K562 (cell line): ENCODE data around the gene DPF1. TPM values are rescaled to one million over a fixed set of nuclear protein-coding genes. Genes with fewer than 3 reads are reported as not detected.

Source experiments
- ATAC-seq: fragments of 200-7000 bp; cut with Tn5 transposase; 3 replicates; pipeline ENCODE4 v1.9.1; 2020; ENCODE audit warnings: moderate library complexity
- BruUV-seq: library from RNA; stranded (reverse); fragments of 400-500 nt; replicated peaks from 2 replicates; lab custom pipeline; 2021; lab: Mats Ljungman, UMichigan
- CTCF ChIA-PET: fragments of 300-600 bp; formaldehyde crosslinking; extraction: SDS; loops from one replicate; lab custom pipeline; 2021; ENCODE audit warnings: low intra/inter-chr PET ratio; lab: Yijun Ruan, JAX
- POLR2A ChIA-PET: fragments of 300-600, 350-650 bp; sonication (Branson Sonifier 250); formaldehyde crosslinking; extraction: SDS; loops from one replicate; lab custom pipeline; 2021; ENCODE audit warnings: antibody characterized with exemption, inconsistent platforms; lab: Yijun Ruan, JAX
- DNase-seq, 4 experiments: peaks; one replicate each; pipeline versions ENCODE4 v3.0.0 to v3.0.0-alpha.2; 2011 to 2018; ENCODE audit warnings: low spot score in 3 of 4, mixed read lengths in 3 of 4; ENCODE audit errors: extremely low read depth in 1 of 4
- FAIRE-seq: peaks from 2 replicates; lab custom pipeline; 2011; peaks lifted over from hg19 to GRCh38; lab: Jason Lieb, UNC
- H2AFZ ChIP-seq: 2 replicates; pipeline ENCODE4 v1.6.0; 2011; ENCODE audit warnings: low read depth, low read length, control low read depth, inconsistent platforms
- H3K27ac ChIP-seq: fragments of 200-600 bp; 3 replicates; pipeline ENCODE4 v1.8.0; 2011; ENCODE audit warnings: low read depth, mild to moderate bottlenecking, control low read depth, inconsistent platforms, low read length, moderate library complexity, mixed read lengths; ENCODE audit errors: extremely low read depth
- H3K27me3 ChIP-seq, 2 experiments: fragments of 300-600 bp in 1 of 2; 2 replicates in 1 of 2; 3 replicates in 1 of 2; pipeline versions ENCODE4 v1.6.0 to v1.8.0; 2011; ENCODE audit warnings: inconsistent platforms in 2 of 2, low read length in 2 of 2, mild to moderate bottlenecking in 1 of 2, mixed read lengths in 1 of 2, moderate library complexity in 1 of 2; ENCODE audit not compliant: control insufficient read depth in 2 of 2, insufficient read depth in 2 of 2
- H3K36me3 ChIP-seq: fragments of 300-600 bp; 3 replicates; pipeline ENCODE4 v1.8.0; 2011; ENCODE audit warnings: mild to moderate bottlenecking, low read length, inconsistent platforms; ENCODE audit not compliant: control insufficient read depth, insufficient read depth
- H3K4me1 ChIP-seq, 2 experiments: fragments of 200-600 bp in 1 of 2; replicated peaks in 1 of 2; 2 replicates in 1 of 2; 3 replicates in 1 of 2; pipeline versions ENCODE4 v1.5.1 to v1.8.0; 2011; ENCODE audit warnings: inconsistent platforms in 2 of 2, low read length in 2 of 2, mild to moderate bottlenecking in 1 of 2, mixed read lengths in 1 of 2, moderate library complexity in 1 of 2; ENCODE audit not compliant: control insufficient read depth in 2 of 2, insufficient read depth in 2 of 2
- H3K4me2 ChIP-seq: 2 replicates; pipeline ENCODE4 v1.6.1; 2011; ENCODE audit warnings: low read length, control low read depth, inconsistent platforms, mixed read lengths; ENCODE audit not compliant: insufficient read depth
- H3K4me3 ChIP-seq: fragments of 200-600 bp; sonication (generic), shearing (Covaris generic); 2 replicates; pipeline ENCODE4 v1.5.1; 2016; ENCODE audit warnings: control low read depth, inconsistent platforms
- H3K79me2 ChIP-seq: fragments of 200-600 bp; 3 replicates; pipeline ENCODE4 v1.8.0; 2011; ENCODE audit warnings: low read length, inconsistent platforms; ENCODE audit not compliant: control insufficient read depth, insufficient read depth
- H3K9ac ChIP-seq, 2 experiments: 2 replicates each; pipeline versions ENCODE4 v1.6.0 to v1.6.1; 2011; ENCODE audit warnings: low read depth in 2 of 2, low read length in 2 of 2, control low read depth in 1 of 2, inconsistent platforms in 1 of 2, mild to moderate bottlenecking in 1 of 2, mixed read lengths in 1 of 2; ENCODE audit not compliant: insufficient read depth in 1 of 2
- H3K9me1 ChIP-seq: one replicate; pipeline ENCODE4 v1.6.0; 2011; ENCODE audit warnings: inconsistent platforms, mild to moderate bottlenecking, low read length, moderate library complexity; ENCODE audit not compliant: control insufficient read depth, insufficient read depth
- H3K9me3 ChIP-seq: replicated peaks from 2 replicates; pipeline ENCODE4 v1.5.1; 2011; ENCODE audit warnings: low read depth, low read length, inconsistent platforms; ENCODE audit not compliant: control insufficient read depth, insufficient read depth
- H4K20me1 ChIP-seq: replicated peaks from 2 replicates; pipeline ENCODE4 v1.6.1; 2011; ENCODE audit warnings: low read length, inconsistent platforms, mixed read lengths; ENCODE audit not compliant: control insufficient read depth, insufficient read depth
- E2F4 ChIP-seq: sonication (generic); formaldehyde crosslinking; IDR thresholded peaks from 2 replicates; pipeline ENCODE4 v1.8.0; 2022; ENCODE audit warnings: mild to moderate bottlenecking, low read depth, missing genetic modification reagents
- WGBS: fragments of 100-300 bp; shearing (Covaris generic); methylation state at CpG from one replicate; pipeline ENCODE4 v1.1.6; 2016; ENCODE audit warnings: low coverage, mixed read lengths; ENCODE audit not compliant: insufficient coverage; ENCODE audit errors: missing lambda C conversion rate; 5-methylcytosine and 5-hydroxymethylcytosine counted together
- in situ Hi-C: fragments of 300-500 bp; cut with MboI; formaldehyde crosslinking; loops from 4 replicates; pipeline ENCODE4 v1.15.0; 2018; ENCODE audit warnings: inconsistent platforms, mixed read lengths
- intact Hi-C: fragments of 100-400 bp; cut with micrococcal nuclease; formaldehyde crosslinking; loops from 2 replicates; pipeline ENCODE4 v1.14.2; 2022
- polyA plus RNA-seq, 8 experiments: library from polyadenylated mRNA; depleted of rRNA in 4 of 8; stranded (reverse) in 5 of 8; unstranded in 3 of 8; fragments of >200 nt; fragmentation: Nextera tagmentation in 2 of 8; fragmentation: Illumina TruSeq in 1 of 8; extraction: Ambion mirVana in 2 of 8; extraction: Trizol in 1 of 8; gene quantifications; 2 replicates each; pipeline versions ENCODE4 v1.2.1 to v1.2.3, GENCODE V29; 2011 to 2014; ENCODE audit warnings: inconsistent platforms in 1 of 8, missing spikeins in 1 of 8
- total RNA-seq, 7 experiments: library from RNA; depleted of rRNA in 6 of 7; stranded (reverse); fragments of >200 nt in 6 of 7; fragmentation: Illumina TruSeq in 2 of 7; extraction: Trizol in 2 of 7; gene quantifications; 2 replicates each; pipeline versions ENCODE4 v1.2.1 to v1.2.3, GENCODE V29; 2011 to 2021; ENCODE audit warnings: low replicate concordance in 1 of 7
- TF ChIP-seq, protein P1 (sequence below): sonication (generic); formaldehyde crosslinking; IDR thresholded peaks from 2 replicates; pipeline ENCODE4 v1.8.1; 2023; ENCODE audit warnings: mild to moderate bottlenecking, missing genetic modification reagents

The DPF1 gene
- total and polyA plus RNA-seq, 9 of the 15 experiments (the other 6 are each of a cell fraction or from before 2014, with no cell fraction given): 0.10 to 5.7 (median 3.1) TPM

DNA sequence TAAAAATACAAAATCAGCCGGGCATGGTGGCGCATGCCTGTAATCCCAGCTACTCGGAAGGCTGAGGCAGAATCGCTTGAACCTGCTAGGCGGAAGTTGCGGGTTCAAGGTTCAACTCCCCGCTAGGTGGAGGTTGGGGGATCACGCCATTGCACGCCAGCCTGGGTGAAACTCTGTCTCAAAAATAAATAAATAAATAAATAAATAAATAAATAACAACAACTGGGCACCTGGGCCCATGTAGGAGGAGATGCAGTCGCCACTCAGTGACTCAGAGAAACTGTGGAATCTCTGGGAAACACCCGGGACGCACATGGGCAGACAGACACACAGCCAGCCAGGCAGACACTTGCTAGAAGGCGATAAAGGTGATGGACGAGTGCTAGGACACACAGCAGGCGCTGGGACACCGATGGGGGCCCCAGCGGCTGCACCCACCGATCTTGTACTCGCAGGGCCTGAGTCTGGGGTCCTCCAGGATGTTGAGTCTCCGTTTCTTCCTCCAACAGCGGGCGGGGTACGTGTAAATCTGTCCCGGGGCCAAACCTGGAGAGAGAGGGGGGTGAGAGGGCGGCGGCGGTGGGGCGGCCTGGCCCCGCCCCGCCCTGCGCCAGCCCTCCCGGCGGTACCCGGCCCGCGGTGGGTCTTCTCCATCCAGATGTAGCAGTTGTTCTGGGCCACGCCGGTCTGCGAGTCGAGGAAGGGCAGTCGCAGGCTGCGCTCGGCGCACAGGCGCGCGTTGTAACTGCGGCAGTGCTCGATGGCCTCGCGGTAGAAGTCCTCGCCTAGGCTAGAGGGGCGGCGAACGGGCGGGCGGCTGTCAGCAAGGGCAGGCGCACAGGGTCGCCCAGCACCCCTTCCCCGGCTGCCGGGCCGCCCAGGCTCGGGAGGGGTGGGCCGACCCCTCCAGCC, 1.8 kb downstream of the DPF1 start:
- Histone ChIP-seq H3K9me1 (no peaks in the 10 kb centered on the region), H3K9me3 (no peaks in the 10 kb centered on the region), H4K20me1 (no peaks in the 10 kb centered on the region), H3K27me3 (no peaks in the 10 kb centered on the region), H3K27ac (no peak overlapping the region), H3K36me3 (no peaks in the 10 kb centered on the region), H3K4me2 (no peak overlapping the region), H3K79me2 (no peaks in the 10 kb centered on the region; the same call in 2 of the 3 replicates), H2AFZ (no peak overlapping the region), H3K4me1 (peaks cover 7 to 36% of the 10 kb centered on the region in 2 experiments; a peak in 4 of 5 replicates), H3K4me3 (no peak overlapping the region), H3K9ac (no peak overlapping the region)
- in situ Hi-C loops (loop anchor here (10.0 kb wide), 1 partner anchor 297 kb away; no protein-coding TSS in a partner anchor), intact Hi-C loops (no loop called here)
- BruUV-seq: no TSS peak
- POLR2A ChIA-PET: no interaction called here
- ATAC-seq: no peak
- TF ChIP-seq, protein P1, sequence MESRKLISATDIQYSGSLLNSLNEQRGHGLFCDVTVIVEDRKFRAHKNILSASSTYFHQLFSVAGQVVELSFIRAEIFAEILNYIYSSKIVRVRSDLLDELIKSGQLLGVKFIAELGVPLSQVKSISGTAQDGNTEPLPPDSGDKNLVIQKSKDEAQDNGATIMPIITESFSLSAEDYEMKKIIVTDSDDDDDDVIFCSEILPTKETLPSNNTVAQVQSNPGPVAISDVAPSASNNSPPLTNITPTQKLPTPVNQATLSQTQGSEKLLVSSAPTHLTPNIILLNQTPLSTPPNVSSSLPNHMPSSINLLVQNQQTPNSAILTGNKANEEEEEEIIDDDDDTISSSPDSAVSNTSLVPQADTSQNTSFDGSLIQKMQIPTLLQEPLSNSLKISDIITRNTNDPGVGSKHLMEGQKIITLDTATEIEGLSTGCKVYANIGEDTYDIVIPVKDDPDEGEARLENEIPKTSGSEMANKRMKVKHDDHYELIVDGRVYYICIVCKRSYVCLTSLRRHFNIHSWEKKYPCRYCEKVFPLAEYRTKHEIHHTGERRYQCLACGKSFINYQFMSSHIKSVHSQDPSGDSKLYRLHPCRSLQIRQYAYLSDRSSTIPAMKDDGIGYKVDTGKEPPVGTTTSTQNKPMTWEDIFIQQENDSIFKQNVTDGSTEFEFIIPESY: peak; percentile 90
- TF ChIP-seq E2F4: no peak
- CTCF ChIA-PET: no interaction called here
- no peak for DNase-seq
- no peak for FAIRE-seq
- WGBS: 84% methylated on average over 39 of the region's 64 CpGs
